ENCODE measurements around the gene NFKBIZ. TPM values are rescaled to one million over a fixed set of nuclear protein-coding genes. Genes with fewer than 3 reads are reported as not detected.

Gene NFKBIZ
- total RNA-seq, 2 donors from 2014 or later, result 206 to 225 TPM

Other genes starting within 250 kb of the NFKBIZ start
- gene ZBTB11, start 172.4 kb upstream of the NFKBIZ start, total RNA-seq, result 10 to 100 TPM; 17.7 to 26.6 TPM
- 100 to 1,000 TPM; 633 to 750 TPM for gene RPL24, start 162.8 kb upstream of the NFKBIZ start, total RNA-seq
- gene CEP97, start 124.9 kb upstream of the NFKBIZ start, total RNA-seq, result 10 to 100 TPM in 1 of 2 donors, 1 to 10 TPM in 1; 4.7 to 20.1 TPM
- 10 to 100 TPM; 15.7 to 30.7 TPM for gene NXPE3, start 70.3 kb upstream of the NFKBIZ start, total RNA-seq

All from thoracic aorta (tissue), 2 donors.